ENCODE results near the gene RNF220.
"Not testable (repeated sequence)": the region's sequence is repeated elsewhere in the genome, so short reads cannot be mapped to it uniquely, and the experiment has no call there.

RNF220 gene

DNA sequence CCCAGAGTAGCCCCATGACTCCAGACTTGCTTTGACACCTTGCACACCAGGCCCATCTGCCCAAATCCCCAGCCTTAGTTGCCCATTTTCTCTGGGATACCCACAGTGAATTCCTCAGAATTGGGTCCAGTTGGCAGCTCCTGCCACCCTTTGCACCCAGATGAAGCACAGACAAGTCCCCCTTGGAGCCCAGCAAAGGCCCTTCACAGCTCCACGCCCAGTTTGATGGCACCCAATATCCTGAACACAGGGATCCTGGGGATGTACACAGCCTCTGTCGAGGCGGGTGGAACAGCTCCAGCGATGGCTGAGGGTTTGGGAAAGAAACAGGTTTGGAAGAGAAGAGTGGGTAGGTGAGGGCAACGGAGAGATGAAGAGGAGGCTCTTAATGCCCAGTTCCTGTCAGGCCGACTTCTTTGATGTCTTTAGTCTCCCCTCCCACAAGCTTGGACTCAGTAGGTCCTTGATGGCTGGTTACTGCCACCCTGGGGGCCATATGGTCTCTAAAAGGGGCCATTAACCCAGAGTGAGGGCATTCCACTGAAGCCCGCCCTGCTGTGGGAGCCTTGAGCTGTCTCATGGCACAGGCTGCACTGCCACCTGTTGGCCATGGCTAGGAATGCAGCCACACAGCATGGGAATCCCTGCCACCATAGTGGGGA, 247.5 kb downstream of the RNF220 start:
- Mint-ChIP-seq H3K27ac (no peak overlapping the region), H3K9me3 (no peaks in the 10 kb centered on the region), H3K27me3 (no peaks in the 10 kb centered on the region), H3K4me3 (no peak overlapping the region), H3K4me1 (no peaks in the 10 kb centered on the region)
- ATAC-seq (peak; percentile 88), DNase-seq (peak; percentile 68)

DNA sequence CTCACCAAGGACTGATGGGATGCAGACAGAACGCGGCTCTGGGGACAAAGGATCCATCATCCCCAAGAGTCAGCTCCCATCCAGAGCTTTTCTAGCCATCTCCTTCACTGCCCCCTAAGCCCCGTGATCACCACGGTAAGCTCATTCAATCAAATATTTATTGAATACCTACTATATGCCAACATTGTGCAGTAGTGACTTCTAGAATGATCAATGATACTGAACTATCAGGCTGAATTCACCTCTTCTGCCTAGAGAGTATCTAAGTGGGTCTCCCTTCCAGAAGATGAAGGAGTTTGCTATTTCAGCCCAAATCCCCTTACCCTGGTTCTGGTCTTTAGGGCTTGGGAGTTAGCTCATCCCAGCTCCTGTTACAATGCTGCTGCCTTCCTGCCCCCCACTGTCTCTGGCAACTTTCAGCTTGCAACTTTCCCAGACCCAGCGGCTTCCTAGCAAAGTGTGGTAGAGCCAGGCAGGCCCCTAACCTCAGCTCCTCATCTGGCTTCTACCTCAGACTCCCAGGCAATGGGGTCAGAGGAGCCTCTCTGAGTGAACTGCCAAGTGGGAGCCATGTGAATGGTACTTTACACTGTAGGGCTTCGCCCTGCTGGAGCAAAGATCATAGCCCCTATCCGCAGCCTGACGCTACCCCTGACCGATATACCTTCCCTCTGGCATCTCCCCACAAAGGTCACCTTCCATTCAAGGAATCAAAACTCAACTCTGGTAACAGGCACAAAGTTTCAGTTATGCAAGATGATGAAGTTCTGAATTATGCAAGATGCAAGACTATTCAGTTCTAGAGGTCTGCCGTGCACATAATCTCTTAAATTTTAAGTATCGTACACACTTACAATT, 248.3 kb downstream of the RNF220 start:
- H3K27ac Mint-ChIP-seq = peak overlapping the region in 1 of 2 donors; percentile 22
- DNase-seq (no peak), ATAC-seq (peak; percentile 17)
- H3K4me1 Mint-ChIP-seq = no peaks in the 10 kb centered on the region
- no peaks in the 10 kb centered on the region for H3K9me3 Mint-ChIP-seq
- H3K27me3 Mint-ChIP-seq = no peaks in the 10 kb centered on the region
- no peak overlapping the region for H3K4me3 Mint-ChIP-seq

DNA sequence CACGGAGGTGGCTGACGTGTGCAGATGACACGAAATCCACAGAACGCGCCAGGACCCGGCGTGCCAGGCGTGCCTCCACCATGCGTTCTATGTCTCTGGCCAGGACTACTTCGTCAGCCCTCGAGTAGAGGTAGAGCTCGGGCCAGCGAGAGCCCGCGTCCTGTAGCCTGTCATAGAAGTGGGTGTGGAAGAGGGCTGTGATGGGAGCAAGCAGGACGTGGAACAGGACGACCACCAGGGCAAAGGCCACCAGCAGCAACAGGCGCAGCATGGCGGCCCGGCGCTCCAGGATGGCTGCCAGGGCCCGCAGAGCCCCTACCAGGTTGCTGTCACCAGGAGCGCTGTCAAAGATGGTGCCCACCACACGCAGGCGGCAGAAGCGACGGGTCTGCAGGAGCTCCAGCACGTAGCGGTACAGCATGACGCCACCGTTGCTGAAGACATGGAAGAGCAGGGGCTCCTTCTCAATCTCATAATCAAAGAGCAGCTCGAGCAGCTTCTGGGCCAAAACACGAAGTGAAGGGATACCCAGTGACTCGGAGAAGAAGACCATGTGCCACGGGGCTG, 249.6 kb downstream of the RNF220 start:
- ATAC-seq (no peak), DNase-seq (no peak)
- H3K4me1 Mint-ChIP-seq = no peaks in the 10 kb centered on the region
- H3K9me3 Mint-ChIP-seq = no peaks in the 10 kb centered on the region
- no peak overlapping the region for H3K27ac Mint-ChIP-seq
- H3K4me3 Mint-ChIP-seq = no peak overlapping the region
- H3K27me3 Mint-ChIP-seq = no peaks in the 10 kb centered on the region

DNA sequence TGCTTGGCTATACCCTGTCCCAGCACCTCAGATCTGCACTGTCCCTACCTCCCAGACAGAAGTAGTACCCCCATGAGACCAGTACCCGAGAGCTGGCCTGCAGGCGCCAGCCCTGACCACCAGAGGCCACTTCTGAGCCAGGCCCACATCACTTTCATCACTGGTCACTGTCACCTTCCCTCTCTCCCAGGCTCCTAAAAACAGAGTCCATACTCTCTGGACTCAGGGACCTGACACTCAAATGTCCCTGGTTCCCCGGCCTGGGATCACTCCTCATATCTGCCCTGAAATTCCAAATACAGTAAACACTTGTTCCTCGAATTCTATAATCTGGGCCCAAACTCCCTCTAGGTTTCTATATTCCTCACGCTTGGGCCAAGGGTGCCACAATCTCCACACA, 250.6 kb downstream of the RNF220 start:
- Mint-ChIP-seq H3K4me1 (no peaks in the 10 kb centered on the region), H3K9me3 (no peaks in the 10 kb centered on the region), H3K27ac (peak overlapping the region in 1 of 2 donors; percentile 81), H3K4me3 (no peak overlapping the region), H3K27me3 (no peaks in the 10 kb centered on the region)
- ATAC-seq (peak; percentile 57), DNase-seq (no peak)

DNA sequence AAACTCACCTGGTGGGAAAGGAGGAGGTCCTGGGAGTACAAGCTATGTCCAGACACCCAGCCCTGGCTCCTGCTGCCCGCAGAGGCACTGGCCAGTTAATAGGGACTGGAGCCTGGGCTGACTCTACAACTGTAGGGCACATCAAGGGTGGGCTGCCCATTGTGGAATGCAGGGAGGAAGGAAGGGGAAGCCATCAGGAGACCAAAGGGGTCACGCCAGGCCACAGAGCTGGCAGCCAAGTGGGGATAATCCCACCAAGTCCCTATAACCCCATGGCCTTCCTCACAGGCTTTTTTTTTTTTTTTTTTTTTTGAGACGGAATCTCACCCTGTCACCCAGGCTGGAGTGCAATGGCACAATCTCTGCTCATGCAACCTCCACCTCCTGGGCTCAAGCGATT, 254.5 kb downstream of the RNF220 start:
- no peak overlapping the region for H3K4me3 Mint-ChIP-seq
- ATAC-seq = no peak
- H3K27ac Mint-ChIP-seq = no peak overlapping the region

DNA sequence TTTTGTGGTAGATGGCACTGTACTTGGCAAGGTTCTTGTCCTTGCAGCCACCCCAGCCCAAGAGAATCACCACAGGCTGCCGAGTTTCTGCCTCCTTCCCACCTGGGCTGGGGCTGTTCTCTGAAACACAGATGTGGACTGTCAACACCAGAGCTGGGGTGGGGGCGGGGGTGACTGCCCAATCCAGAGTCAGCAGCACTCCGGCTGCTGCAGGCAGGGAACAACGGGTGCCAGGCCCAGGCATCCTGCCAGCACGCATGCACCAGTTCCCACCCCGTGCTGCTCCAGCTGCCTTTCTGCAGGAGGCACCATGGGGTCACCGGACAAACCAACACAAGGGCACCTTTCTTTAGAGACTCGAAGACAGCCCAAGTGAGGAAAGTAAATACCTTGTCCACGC, 255.1 kb downstream of the RNF220 start:
- Mint-ChIP-seq H3K4me1 (peaks cover 18% of the 10 kb centered on the region), H3K27ac (no peak overlapping the region), H3K9me3 (no peaks in the 10 kb centered on the region), H3K4me3 (no peak overlapping the region), H3K27me3 (no peaks in the 10 kb centered on the region)
- ATAC-seq = no peak
- no peak for DNase-seq

More for the DNA sequence above, 254.5 kb downstream of the RNF220 start:
- H3K27me3 Mint-ChIP-seq = no peaks in the 10 kb centered on the region
- H3K4me1 Mint-ChIP-seq = peaks cover 12% of the 10 kb centered on the region
- H3K9me3 Mint-ChIP-seq = no peaks in the 10 kb centered on the region
- DNase-seq = no peak

DNA sequence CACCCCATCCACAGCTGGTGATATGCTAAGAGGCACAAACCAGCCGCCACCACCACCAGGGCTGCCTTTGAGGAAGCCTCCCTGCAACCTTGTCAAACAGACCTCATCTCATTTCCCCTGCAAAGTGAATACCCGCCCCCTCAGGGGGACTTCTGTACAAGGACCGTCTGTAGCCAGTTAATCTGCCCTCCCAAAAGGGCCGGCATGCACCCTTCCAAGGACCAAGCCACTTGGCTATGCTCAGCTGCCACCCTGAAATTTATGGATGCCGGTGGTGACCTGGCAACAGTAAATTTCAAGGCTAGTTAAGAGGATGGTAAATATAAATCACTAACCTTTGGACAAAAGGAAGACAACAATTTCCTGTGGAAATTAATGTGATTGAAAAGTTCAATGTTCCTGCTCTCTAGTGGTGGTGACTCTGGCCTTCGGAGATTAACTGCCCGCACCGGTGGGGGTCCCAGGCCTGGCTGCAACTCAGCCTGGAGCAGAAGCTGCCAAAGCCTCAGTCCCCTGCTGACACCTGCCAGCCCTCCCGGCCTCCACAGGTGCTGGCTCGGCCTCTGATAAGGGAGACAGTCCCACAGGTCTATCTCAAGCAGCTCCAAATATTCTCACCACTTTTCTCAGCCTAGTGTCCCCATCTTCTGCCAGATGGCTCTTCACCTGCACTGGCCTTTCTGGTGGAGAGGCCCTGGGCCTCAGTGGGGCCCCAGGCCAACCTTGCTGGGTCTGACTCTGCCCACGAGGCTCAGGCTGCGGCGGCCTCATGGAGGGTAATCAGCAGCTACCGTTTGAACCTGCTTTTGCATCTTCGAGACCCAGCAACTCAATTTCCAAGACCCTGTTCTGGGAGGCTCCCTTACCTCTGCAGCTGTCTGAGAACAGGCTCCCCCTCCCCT, 257.0 kb downstream of the RNF220 start:
- Mint-ChIP-seq H3K9me3 (no peaks in the 10 kb centered on the region), H3K4me1 (peaks cover 21% of the 10 kb centered on the region), H3K27me3 (no peaks in the 10 kb centered on the region), H3K27ac (no peak overlapping the region), H3K4me3 (no peak overlapping the region)
- no peak for ATAC-seq
- DNase-seq = no peak

DNA sequence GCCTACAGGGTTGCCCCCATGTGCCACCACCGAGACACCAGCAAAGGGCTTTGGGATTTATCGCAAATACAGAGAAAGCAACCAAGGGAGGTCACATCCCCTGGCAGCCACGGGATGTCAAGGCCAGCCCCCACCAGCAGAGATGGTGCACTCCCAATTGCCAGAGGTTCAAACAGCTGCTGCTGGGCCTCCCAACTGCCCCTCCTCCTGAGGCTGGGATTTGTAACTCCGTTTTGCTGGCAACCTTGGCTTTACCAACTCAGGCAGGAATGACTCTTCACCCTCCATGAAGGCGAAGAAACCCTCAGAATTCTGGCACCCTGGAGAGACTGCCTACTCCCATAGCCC, 257.6 kb downstream of the RNF220 start:
- H3K9me3 Mint-ChIP-seq = no peaks in the 10 kb centered on the region
- H3K4me3 Mint-ChIP-seq = no peak overlapping the region
- no peaks in the 10 kb centered on the region for H3K27me3 Mint-ChIP-seq
- H3K4me1 Mint-ChIP-seq = peaks cover 21% of the 10 kb centered on the region
- H3K27ac Mint-ChIP-seq = no peak overlapping the region
- no peak for DNase-seq
- no peak for ATAC-seq

DNA sequence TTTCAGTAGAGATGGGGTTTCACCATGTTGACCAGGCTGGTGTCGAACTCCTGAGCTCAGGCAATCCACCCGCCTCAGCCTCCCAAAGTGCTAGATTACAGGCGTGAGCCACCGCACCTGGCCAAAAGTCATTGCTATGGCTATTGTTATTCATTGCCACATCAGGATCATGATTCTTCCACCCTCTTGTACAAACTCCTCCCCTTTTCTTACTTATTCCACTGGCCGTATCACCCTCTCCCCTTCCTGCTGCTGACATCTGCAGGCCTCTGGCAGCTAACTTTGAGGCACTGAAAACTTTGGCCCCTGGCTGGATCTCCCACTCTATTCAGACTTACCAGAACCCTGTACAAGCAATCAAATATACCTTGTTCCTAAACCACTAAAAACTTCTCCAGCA, 258.4 kb downstream of the RNF220 start:
- Mint-ChIP-seq H3K27ac (peak overlapping the region in 1 of 2 donors; percentile 61), H3K27me3 (no peaks in the 10 kb centered on the region), H3K4me3 (no peak overlapping the region), H3K9me3 (no peaks in the 10 kb centered on the region), H3K4me1 (peaks cover 21% of the 10 kb centered on the region)
- no peak for DNase-seq
- no peak for ATAC-seq

DNA sequence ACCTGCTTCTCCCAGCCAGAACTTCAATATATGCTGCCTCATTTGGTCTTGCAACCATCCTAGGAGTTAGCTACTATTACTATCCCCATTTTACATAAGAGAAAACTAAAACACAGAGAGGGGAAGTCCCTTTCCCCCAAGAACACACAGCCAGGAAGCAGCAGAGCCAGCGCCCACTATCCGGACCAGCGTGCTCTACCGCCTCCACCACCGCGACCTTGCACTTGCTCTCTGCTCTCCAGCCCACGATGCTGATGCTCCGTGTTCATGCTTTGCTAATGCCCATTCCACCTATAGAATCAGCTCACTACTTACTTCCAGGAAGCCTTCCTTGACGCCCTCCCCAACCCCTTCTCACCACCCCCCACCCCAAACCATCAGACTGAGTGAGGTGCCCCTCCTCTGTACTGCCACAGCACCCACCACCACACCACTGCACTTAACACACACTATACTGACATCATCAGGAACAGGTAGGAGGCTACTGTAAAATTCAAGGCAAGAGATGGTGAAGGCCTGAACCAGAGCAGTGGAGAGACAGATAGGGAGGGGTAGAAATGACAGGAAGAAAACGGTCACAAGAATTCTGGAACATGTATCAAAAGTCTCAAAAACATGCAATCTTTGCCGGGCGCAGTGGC, 259.8 kb downstream of the RNF220 start:
- ATAC-seq (peak; percentile 92), DNase-seq (peak; percentile 27 to 39)
- Mint-ChIP-seq H3K9me3 (no peaks in the 10 kb centered on the region), H3K4me1 (peaks cover 21% of the 10 kb centered on the region), H3K4me3 (peak overlapping the region; percentile 58 to 61), H3K27me3 (no peaks in the 10 kb centered on the region), H3K27ac (peak overlapping the region; percentile 37 to 96)

DNA sequence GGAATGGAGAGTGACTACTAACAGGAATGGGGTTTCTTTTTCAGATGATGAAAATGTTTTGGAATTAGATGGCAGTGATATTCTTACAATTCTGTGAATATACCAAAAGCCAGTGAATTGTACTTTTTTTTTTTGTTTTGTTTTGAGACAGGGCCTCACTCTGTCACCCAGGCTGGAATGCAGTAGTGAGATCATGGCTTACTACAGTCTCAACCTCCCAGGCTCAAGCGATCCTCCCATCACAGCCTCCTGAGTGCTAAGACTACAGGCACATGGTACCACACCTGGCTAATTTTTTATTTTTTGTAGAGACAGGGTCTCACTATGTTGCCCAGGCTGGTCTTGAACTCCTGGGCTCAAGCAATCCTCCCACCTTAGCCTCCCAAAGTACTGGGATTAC, 261.7 kb downstream of the RNF220 start:
- ATAC-seq, H3K9me3 Mint-ChIP-seq, H3K4me3 Mint-ChIP-seq, DNase-seq, H3K27ac Mint-ChIP-seq, H3K27me3 Mint-ChIP-seq: not testable (repeated sequence)
- peaks cover 22% of the 10 kb centered on the region for H3K4me1 Mint-ChIP-seq

DNA sequence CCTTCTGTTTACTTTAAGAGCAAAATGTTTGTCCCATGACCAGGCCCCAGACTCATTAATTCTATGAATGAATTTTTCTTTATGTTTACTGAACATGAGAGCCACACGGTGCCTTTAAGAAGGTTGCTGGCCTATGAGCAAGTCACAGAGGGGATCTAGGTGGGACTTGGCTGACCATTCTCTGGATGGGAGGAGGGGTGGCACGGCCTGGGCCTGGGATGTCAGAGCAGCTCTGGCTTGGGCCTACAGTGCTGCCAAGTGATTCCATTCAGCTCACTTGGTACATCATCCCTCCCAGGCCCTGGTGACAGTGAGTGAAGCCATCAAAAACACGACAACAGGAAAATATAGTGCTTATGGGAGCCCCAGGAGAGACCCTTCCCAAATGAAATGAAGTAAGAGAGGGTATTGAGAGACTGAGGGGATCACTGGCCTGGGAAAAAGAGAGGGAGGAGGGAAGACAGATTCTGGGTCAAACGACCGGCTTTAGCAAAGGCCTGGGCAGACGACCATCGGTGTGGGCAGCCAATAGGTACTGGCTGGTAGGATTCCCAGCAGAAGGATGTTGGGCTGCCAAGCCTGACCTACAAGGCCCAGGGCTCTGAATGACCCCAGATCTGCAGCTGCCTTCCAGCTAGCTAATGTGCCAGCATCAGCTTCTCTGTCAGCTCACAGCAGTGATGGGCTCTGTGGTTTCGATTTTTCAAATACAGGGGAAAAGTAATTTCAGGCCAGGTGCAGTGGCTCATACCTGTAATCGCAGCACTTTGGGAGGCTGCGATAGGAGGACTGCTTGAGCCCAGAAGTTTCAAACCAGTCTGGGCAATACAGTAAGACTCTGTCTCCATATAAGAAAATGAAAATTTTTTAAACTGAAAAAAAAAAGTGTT, 265.9 kb downstream of the RNF220 start:
- Mint-ChIP-seq H3K4me3 (no peak overlapping the region), H3K4me1 (peaks cover 17% of the 10 kb centered on the region), H3K9me3 (no peaks in the 10 kb centered on the region), H3K27me3 (no peaks in the 10 kb centered on the region), H3K27ac (no peak overlapping the region)
- DNase-seq (no peak), ATAC-seq (no peak)

DNA sequence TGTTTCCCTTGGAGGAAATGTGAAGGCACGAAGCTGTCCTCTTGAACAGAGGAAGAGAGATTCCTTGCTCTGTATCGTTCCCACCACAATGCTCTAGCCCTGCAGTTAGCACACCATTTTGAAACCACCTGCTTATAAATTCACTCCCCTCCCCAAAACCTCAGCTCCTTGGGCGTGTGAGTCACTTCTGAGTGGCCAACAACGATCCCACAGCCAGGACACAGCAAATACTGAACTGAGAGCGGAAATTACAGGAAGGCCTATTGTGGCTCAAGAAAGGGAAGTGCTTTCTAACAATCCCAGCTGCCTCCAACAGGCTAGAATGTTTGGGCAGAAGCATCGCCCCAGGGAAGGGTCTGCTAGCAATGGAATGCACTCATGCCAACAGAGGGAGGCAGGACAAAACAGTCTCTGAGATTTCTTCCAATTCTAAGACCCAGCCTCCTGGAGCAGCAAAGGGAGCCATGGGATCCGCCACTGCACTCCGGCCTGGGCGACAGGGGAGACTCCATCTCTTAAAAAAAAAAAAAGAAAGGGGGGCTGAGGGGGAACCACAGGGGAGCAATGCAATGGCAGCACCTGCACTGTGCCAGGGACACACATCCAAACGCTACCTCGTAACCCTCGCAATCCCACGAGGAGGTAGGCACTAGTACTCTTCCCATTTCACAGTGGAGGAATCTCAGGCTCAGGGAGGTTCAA, 267.4 kb downstream of the RNF220 start:
- H3K9me3 Mint-ChIP-seq = no peaks in the 10 kb centered on the region
- ATAC-seq = no peak
- no peaks in the 10 kb centered on the region for H3K27me3 Mint-ChIP-seq
- peak overlapping the region in 1 of 2 donors; percentile 26 for H3K4me3 Mint-ChIP-seq
- peaks cover 17% of the 10 kb centered on the region for H3K4me1 Mint-ChIP-seq
- peak overlapping the region in 1 of 2 donors; percentile 8 for H3K27ac Mint-ChIP-seq
- no peak for DNase-seq

Measured in stimulated activated naive CD8-positive, alpha-beta T cell treated with anti-CD3 and anti-CD28 coated beads, Interleukin-15, amount 100 ng/mL, for 72 hours (primary cell).